IMR-90 (cell line): Measurements from ENCODE around the gene PCNX2. TPM values are rescaled to one million over a fixed set of nuclear protein-coding genes. Genes with fewer than 3 reads are reported as not detected.

Source experiments
- ATAC-seq: fragments of 200-7000 bp; cut with Tn5 transposase; 2 replicates; pipeline ENCODE4 v1.9.1; 2020; ENCODE audit warnings: low read depth, mild to moderate bottlenecking, moderate library complexity
- BruUV-seq: library from RNA; stranded (reverse); fragments of 400-500 nt; replicated peaks from 2 replicates; lab custom pipeline; 2021; lab: Mats Ljungman, UMichigan
- CTCF ChIA-PET: fragments of 300-600 bp; formaldehyde crosslinking; extraction: SDS; loops from one replicate; lab custom pipeline; 2021; ENCODE audit warnings: antibody characterized with exemption; lab: Yijun Ruan, JAX
- POLR2A ChIA-PET: fragments of 300-600 bp; sonication (Branson Sonifier 250); formaldehyde crosslinking; loops from one replicate; lab custom pipeline; 2022; ENCODE audit warnings: antibody characterized with exemption; ENCODE audit not compliant: unreplicated experiment; lab: Charles Lee
- DNase-seq: peaks from one replicate; pipeline ENCODE4 v3.0.0; 2013
- H2AFZ ChIP-seq: replicated peaks from 2 replicates; pipeline ENCODE3; 2013; ENCODE audit warnings: low read length, mild to moderate bottlenecking; ENCODE audit not compliant: poor library complexity
- H2AK5ac ChIP-seq: 2 replicates; pipeline ENCODE4 v1.6.1; 2013; ENCODE audit warnings: low read depth, low read length, inconsistent platforms
- H2AK9ac ChIP-seq: replicated peaks from 2 replicates; pipeline ENCODE3; 2013; ENCODE audit warnings: mild to moderate bottlenecking, low read depth, low read length, moderate library complexity; ENCODE audit not compliant: poor library complexity
- H2BK120ac ChIP-seq: 2 replicates; pipeline ENCODE4 v1.6.1; 2013; ENCODE audit warnings: low read depth, low read length, inconsistent platforms
- H2BK15ac ChIP-seq: 3 replicates; pipeline ENCODE4 v1.6.1; 2013; ENCODE audit warnings: low read depth, low read length, inconsistent platforms
- H2BK20ac ChIP-seq: 2 replicates; pipeline ENCODE4 v1.6.1; 2013; ENCODE audit warnings: low read depth, mild to moderate bottlenecking, inconsistent platforms, low read length, moderate library complexity
- H2BK5ac ChIP-seq: 2 replicates; pipeline ENCODE4 v1.6.1; 2013; ENCODE audit warnings: mild to moderate bottlenecking, low read depth, low read length, inconsistent platforms; ENCODE audit not compliant: poor library complexity, severe bottlenecking
- H3K14ac ChIP-seq: replicated peaks from 2 replicates; pipeline ENCODE4 v1.6.1; 2013; ENCODE audit warnings: low read depth, low read length, inconsistent platforms
- H3K18ac ChIP-seq: 2 replicates; pipeline ENCODE4 v1.6.1; 2013; ENCODE audit warnings: low read depth, low read length, control low read depth
- H3K23ac ChIP-seq: 2 replicates; pipeline ENCODE4 v1.6.1; 2013; ENCODE audit warnings: low read depth, low read length, inconsistent platforms
- H3K27ac ChIP-seq: 2 replicates; pipeline ENCODE4 v1.5.1; 2013; ENCODE audit warnings: mild to moderate bottlenecking, control low read depth, low read length; ENCODE audit not compliant: insufficient read depth
- H3K27me3 ChIP-seq: 2 replicates; pipeline ENCODE4 v1.6.1; 2013; ENCODE audit warnings: low read length; ENCODE audit not compliant: control insufficient read depth, insufficient read depth
- H3K36me3 ChIP-seq: 2 replicates; pipeline ENCODE4 v1.6.1; 2013; ENCODE audit warnings: low read length, mixed read lengths; ENCODE audit not compliant: control insufficient read depth, insufficient read depth
- H3K4ac ChIP-seq: 2 replicates; pipeline ENCODE4 v1.6.1; 2013; ENCODE audit warnings: low read depth, low read length, inconsistent platforms
- H3K4me1 ChIP-seq: 2 replicates; pipeline ENCODE4 v1.6.1; 2013; ENCODE audit warnings: low read length, mixed read lengths; ENCODE audit not compliant: control insufficient read depth, insufficient read depth
- H3K4me2 ChIP-seq: 2 replicates; pipeline ENCODE4 v1.6.1; 2013; ENCODE audit warnings: low read depth, mild to moderate bottlenecking, control low read depth, low read length, moderate library complexity
- H3K4me3 ChIP-seq: 2 replicates; pipeline ENCODE4 v1.5.1; 2013; ENCODE audit warnings: low read depth, mild to moderate bottlenecking, control low read depth, low read length, moderate library complexity; ENCODE audit not compliant: insufficient read depth
- H3K56ac ChIP-seq: 2 replicates; pipeline ENCODE4 v1.6.1; 2013; ENCODE audit warnings: low read length, inconsistent platforms; ENCODE audit not compliant: insufficient read depth; ENCODE audit errors: extremely low read depth
- H3K79me1 ChIP-seq, 2 experiments: 2 replicates each; pipeline ENCODE4 v1.6.1; 2013; ENCODE audit warnings: low read length in 2 of 2, inconsistent platforms in 1 of 2, low read depth in 1 of 2
- H3K9ac ChIP-seq: 2 replicates; pipeline ENCODE4 v1.6.1; 2013; ENCODE audit warnings: low read depth, low read length, control low read depth
- H3K9me1 ChIP-seq: 2 replicates; pipeline ENCODE4 v1.6.1; 2013; ENCODE audit warnings: low read length, inconsistent platforms; ENCODE audit not compliant: insufficient read depth
- H3K9me3 ChIP-seq: 2 replicates; pipeline ENCODE4 v1.6.1; 2013; ENCODE audit warnings: low read length; ENCODE audit not compliant: control insufficient read depth, insufficient read depth
- H4K20me1 ChIP-seq: 2 replicates; pipeline ENCODE4 v1.6.1; 2013; ENCODE audit warnings: low read length, inconsistent platforms; ENCODE audit not compliant: insufficient read depth
- H4K5ac ChIP-seq: 2 replicates; pipeline ENCODE4 v1.6.1; 2013; ENCODE audit warnings: mild to moderate bottlenecking, low read depth, low read length, control low read depth
- H4K8ac ChIP-seq, 2 experiments: 2 replicates each; pipeline ENCODE4 v1.6.1; 2013; ENCODE audit warnings: low read depth in 2 of 2, low read length in 2 of 2, control low read depth in 1 of 2, inconsistent platforms in 1 of 2
- H4K91ac ChIP-seq: 2 replicates; pipeline ENCODE4 v1.6.1; 2013; ENCODE audit warnings: low read depth, low read length, inconsistent platforms; ENCODE audit not compliant: insufficient read depth
- SMC3 ChIP-seq: fragments of 150-350 bp; IDR thresholded peaks from 2 replicates; pipeline ENCODE4 v1.6.1; 2016; ENCODE audit warnings: low read depth, mild to moderate bottlenecking, antibody characterized with exemption, low read length, moderate library complexity
- dilution Hi-C: fragments of 300-500 bp; cut with HindIII; formaldehyde crosslinking; loops from one replicate; pipeline ENCODE4 v1.14.3; 2018; ENCODE audit warnings: low sequenced_read_pairs; ENCODE audit not compliant: unreplicated experiment
- in situ Hi-C: fragments of 300-500 bp; cut with MboI; formaldehyde crosslinking; loops from 3 replicates; pipeline ENCODE4 v1.14.3; 2019; ENCODE audit warnings: low sequenced_read_pairs, inconsistent platforms, mixed read lengths
- intact Hi-C: fragments of 100-400 bp; cut with micrococcal nuclease; formaldehyde crosslinking; loops from 2 replicates; pipeline ENCODE4 v1.10.0; 2022
- polyA plus RNA-seq, 3 experiments: library from polyadenylated mRNA; depleted of rRNA; stranded (reverse); fragments of >200 nt; gene quantifications; 2 replicates each; pipeline ENCODE4 v1.2.3, GENCODE V29; 2012; ENCODE audit warnings: low replicate concordance in 1 of 3
- total RNA-seq: library from RNA; depleted of rRNA; stranded (reverse); fragments of >200 nt; gene quantifications from 2 replicates; pipeline ENCODE4 v1.2.3, GENCODE V29; 2012

PCNX2 gene
- total and polyA plus RNA-seq, 2 of the 4 experiments (the other 2 are of a cell fraction) = 15.9 to 22.6 TPM

DNA sequence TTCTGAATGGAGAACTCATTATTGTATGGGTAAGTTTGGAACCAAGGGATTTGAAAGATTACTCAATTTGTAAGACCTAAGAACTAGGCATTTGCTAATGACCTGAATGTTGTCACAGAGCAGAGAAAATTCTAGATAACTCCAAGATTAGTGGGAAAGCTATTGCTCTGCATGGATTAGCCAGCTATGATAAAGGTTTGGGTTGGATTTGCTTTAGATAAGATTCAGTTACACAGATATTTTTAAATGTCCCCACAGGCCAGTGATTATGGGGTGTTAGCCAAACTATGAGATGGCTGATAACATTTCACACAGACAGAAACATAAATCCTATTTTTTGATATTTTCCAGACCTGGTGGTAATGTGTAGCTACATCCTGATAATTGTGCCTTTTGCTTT is 256.9 kb downstream of the PCNX2 start:
- in situ Hi-C loops = no loop called here
- CTCF ChIA-PET = no interaction called here
- Histone ChIP-seq H3K56ac (no peak overlapping the region), H2BK20ac (no peak overlapping the region), H3K36me3 (no peaks in the 10 kb centered on the region), H2AK9ac (no peak overlapping the region), H2AK5ac (no peak overlapping the region), H4K91ac (no peak overlapping the region), H2AFZ (no peak overlapping the region), H3K23ac (no peak overlapping the region), H3K4ac (no peak overlapping the region), H3K4me2 (no peak overlapping the region), H3K9ac (no peak overlapping the region), H4K20me1 (no peaks in the 10 kb centered on the region), H3K4me3 (no peak overlapping the region), H2BK120ac (no peak overlapping the region), H3K9me1 (no peaks in the 10 kb centered on the region), H4K8ac (no peak overlapping the region), H4K5ac (no peak overlapping the region), H3K18ac (no peak overlapping the region), H3K79me1 (no peaks in the 10 kb centered on the region), H3K4me1 (no peaks in the 10 kb centered on the region), H3K9me3 (no peaks in the 10 kb centered on the region), H2BK15ac (no peak overlapping the region), H3K14ac (no peak overlapping the region), H2BK5ac (no peak overlapping the region), H3K27ac (no peak overlapping the region), H3K27me3 (no peaks in the 10 kb centered on the region)
- POLR2A ChIA-PET = no interaction called here
- ATAC-seq (no peak), DNase-seq (no peak)
- BruUV-seq = no TSS peak
- dilution Hi-C loops = no loop called here
- TF ChIP-seq SMC3 = no peak
- intact Hi-C loops = no loop called here
